Measurements from ENCODE around the gene NUDT3.
"Not testable (repeated sequence)": the region's sequence is repeated elsewhere in the genome, so short reads cannot be mapped to it uniquely, and the experiment has no call there.

The NUDT3 gene

GRCh38 chr6:34378470-34378869 lies 14.0 kb downstream of the NUDT3 start:
- no peak for TF ChIP-seq CTCF (IDR thresholded peaks at IDR 0.05; ENCODE audit: low read depth, low read length)
- H3K4me3 ChIP-seq (replicated peaks in 1 of 2; ENCODE audit: low read depth in 2 of 2, low read length in 2 of 2), result no peak overlapping the region

GRCh38 chr6:34377984-34378383 lies 14.5 kb downstream of the NUDT3 start:
- H3K4me3 ChIP-seq (replicated peaks in 1 of 2; ENCODE audit: low read depth in 2 of 2, low read length in 2 of 2), result no peak overlapping the region
- no peak for TF ChIP-seq CTCF (IDR thresholded peaks at IDR 0.05; ENCODE audit: low read depth, low read length)
- DNase-seq (ENCODE audit: low read depth in 2 of 2), result no peak

More at GRCh38 chr6:34378470-34378869, 14.0 kb downstream of the NUDT3 start:
- DNase-seq (ENCODE audit: low read depth in 2 of 2), result peak in 1 of 2 donors; percentile 12

- not testable (repeated sequence) for H3K4me3 ChIP-seq (replicated peaks in 1 of 2; ENCODE audit: low read depth in 2 of 2, low read length in 2 of 2); DNase-seq (ENCODE audit: low read depth in 2 of 2)
These were observed 14.9 kb downstream of the NUDT3 start for GRCh38 chr6:34377571-34377970.

- no peak overlapping the region for H3K4me3 ChIP-seq (replicated peaks in 1 of 2; ENCODE audit: low read depth in 2 of 2, low read length in 2 of 2)
- DNase-seq (ENCODE audit: low read depth in 2 of 2), result no peak
- TF ChIP-seq CTCF (IDR thresholded peaks at IDR 0.05; ENCODE audit: low read depth, low read length), result no peak
These were observed 16.6 kb downstream of the NUDT3 start for GRCh38 chr6:34375833-34376232.

- TF ChIP-seq CTCF (IDR thresholded peaks at IDR 0.05; ENCODE audit: low read depth, low read length), result no peak
- no peak for DNase-seq (ENCODE audit: low read depth in 2 of 2)
- H3K4me3 ChIP-seq (replicated peaks in 1 of 2; ENCODE audit: low read depth in 2 of 2, low read length in 2 of 2), result no peak overlapping the region
These were observed 18.0 kb downstream of the NUDT3 start for GRCh38 chr6:34374508-34374907.

- no peak for TF ChIP-seq CTCF (IDR thresholded peaks at IDR 0.05; ENCODE audit: low read depth, low read length)
- DNase-seq (ENCODE audit: low read depth in 2 of 2), result no peak
- H3K4me3 ChIP-seq (replicated peaks in 1 of 2; ENCODE audit: low read depth in 2 of 2, low read length in 2 of 2), result no peak overlapping the region
These were observed 18.4 kb downstream of the NUDT3 start for GRCh38 chr6:34374069-34374468.

GRCh38 chr6:34373511-34373910 lies 19.0 kb downstream of the NUDT3 start:
- no peak for DNase-seq (ENCODE audit: low read depth in 2 of 2)
- no peak for TF ChIP-seq CTCF (IDR thresholded peaks at IDR 0.05; ENCODE audit: low read depth, low read length)
- no peak overlapping the region for H3K4me3 ChIP-seq (replicated peaks in 1 of 2; ENCODE audit: low read depth in 2 of 2, low read length in 2 of 2)

GRCh38 chr6:34371865-34372264 lies 20.6 kb downstream of the NUDT3 start:
- H3K4me3 ChIP-seq (replicated peaks in 1 of 2; ENCODE audit: low read depth in 2 of 2, low read length in 2 of 2); DNase-seq (ENCODE audit: low read depth in 2 of 2): not testable (repeated sequence)
